IMR-90 (cell line): ENCODE data around the gene AGXT. TPM values are rescaled to one million over a fixed set of nuclear protein-coding genes. Genes with fewer than 3 reads are reported as not detected.

Experiments used
- ATAC-seq: fragments of 200-7000 bp; cut with Tn5 transposase; 2 replicates; pipeline ENCODE4 v1.9.1; 2020; ENCODE audit warnings: low read depth, mild to moderate bottlenecking, moderate library complexity
- BruUV-seq: library from RNA; stranded (reverse); fragments of 400-500 nt; replicated peaks from 2 replicates; lab custom pipeline; 2021; lab: Mats Ljungman, UMichigan
- CTCF ChIA-PET: fragments of 300-600 bp; formaldehyde crosslinking; extraction: SDS; loops from one replicate; lab custom pipeline; 2021; ENCODE audit warnings: antibody characterized with exemption; lab: Yijun Ruan, JAX
- POLR2A ChIA-PET: fragments of 300-600 bp; sonication (Branson Sonifier 250); formaldehyde crosslinking; loops from one replicate; lab custom pipeline; 2022; ENCODE audit warnings: antibody characterized with exemption; ENCODE audit not compliant: unreplicated experiment; lab: Charles Lee
- DNase-seq: peaks from one replicate; pipeline ENCODE4 v3.0.0; 2013
- H2AFZ ChIP-seq: replicated peaks from 2 replicates; pipeline ENCODE3; 2013; ENCODE audit warnings: low read length, mild to moderate bottlenecking; ENCODE audit not compliant: poor library complexity
- H2AK5ac ChIP-seq: 2 replicates; pipeline ENCODE4 v1.6.1; 2013; ENCODE audit warnings: low read depth, low read length, inconsistent platforms
- H2AK9ac ChIP-seq: replicated peaks from 2 replicates; pipeline ENCODE3; 2013; ENCODE audit warnings: mild to moderate bottlenecking, low read depth, low read length, moderate library complexity; ENCODE audit not compliant: poor library complexity
- H2BK120ac ChIP-seq: 2 replicates; pipeline ENCODE4 v1.6.1; 2013; ENCODE audit warnings: low read depth, low read length, inconsistent platforms
- H2BK15ac ChIP-seq: 3 replicates; pipeline ENCODE4 v1.6.1; 2013; ENCODE audit warnings: low read depth, low read length, inconsistent platforms
- H2BK20ac ChIP-seq: 2 replicates; pipeline ENCODE4 v1.6.1; 2013; ENCODE audit warnings: low read depth, mild to moderate bottlenecking, inconsistent platforms, low read length, moderate library complexity
- H2BK5ac ChIP-seq: 2 replicates; pipeline ENCODE4 v1.6.1; 2013; ENCODE audit warnings: mild to moderate bottlenecking, low read depth, low read length, inconsistent platforms; ENCODE audit not compliant: poor library complexity, severe bottlenecking
- H3K14ac ChIP-seq: replicated peaks from 2 replicates; pipeline ENCODE4 v1.6.1; 2013; ENCODE audit warnings: low read depth, low read length, inconsistent platforms
- H3K18ac ChIP-seq: 2 replicates; pipeline ENCODE4 v1.6.1; 2013; ENCODE audit warnings: low read depth, low read length, control low read depth
- H3K23ac ChIP-seq: 2 replicates; pipeline ENCODE4 v1.6.1; 2013; ENCODE audit warnings: low read depth, low read length, inconsistent platforms
- H3K27ac ChIP-seq: 2 replicates; pipeline ENCODE4 v1.5.1; 2013; ENCODE audit warnings: mild to moderate bottlenecking, control low read depth, low read length; ENCODE audit not compliant: insufficient read depth
- H3K27me3 ChIP-seq: 2 replicates; pipeline ENCODE4 v1.6.1; 2013; ENCODE audit warnings: low read length; ENCODE audit not compliant: control insufficient read depth, insufficient read depth
- H3K36me3 ChIP-seq: 2 replicates; pipeline ENCODE4 v1.6.1; 2013; ENCODE audit warnings: low read length, mixed read lengths; ENCODE audit not compliant: control insufficient read depth, insufficient read depth
- H3K4ac ChIP-seq: 2 replicates; pipeline ENCODE4 v1.6.1; 2013; ENCODE audit warnings: low read depth, low read length, inconsistent platforms
- H3K4me1 ChIP-seq: 2 replicates; pipeline ENCODE4 v1.6.1; 2013; ENCODE audit warnings: low read length, mixed read lengths; ENCODE audit not compliant: control insufficient read depth, insufficient read depth
- H3K4me2 ChIP-seq: 2 replicates; pipeline ENCODE4 v1.6.1; 2013; ENCODE audit warnings: low read depth, mild to moderate bottlenecking, control low read depth, low read length, moderate library complexity
- H3K4me3 ChIP-seq: 2 replicates; pipeline ENCODE4 v1.5.1; 2013; ENCODE audit warnings: low read depth, mild to moderate bottlenecking, control low read depth, low read length, moderate library complexity; ENCODE audit not compliant: insufficient read depth
- H3K56ac ChIP-seq: 2 replicates; pipeline ENCODE4 v1.6.1; 2013; ENCODE audit warnings: low read length, inconsistent platforms; ENCODE audit not compliant: insufficient read depth; ENCODE audit errors: extremely low read depth
- H3K79me1 ChIP-seq, 2 experiments: 2 replicates each; pipeline ENCODE4 v1.6.1; 2013; ENCODE audit warnings: low read length in 2 of 2, inconsistent platforms in 1 of 2, low read depth in 1 of 2
- H3K9ac ChIP-seq: 2 replicates; pipeline ENCODE4 v1.6.1; 2013; ENCODE audit warnings: low read depth, low read length, control low read depth
- H3K9me1 ChIP-seq: 2 replicates; pipeline ENCODE4 v1.6.1; 2013; ENCODE audit warnings: low read length, inconsistent platforms; ENCODE audit not compliant: insufficient read depth
- H3K9me3 ChIP-seq: 2 replicates; pipeline ENCODE4 v1.6.1; 2013; ENCODE audit warnings: low read length; ENCODE audit not compliant: control insufficient read depth, insufficient read depth
- H4K20me1 ChIP-seq: 2 replicates; pipeline ENCODE4 v1.6.1; 2013; ENCODE audit warnings: low read length, inconsistent platforms; ENCODE audit not compliant: insufficient read depth
- H4K5ac ChIP-seq: 2 replicates; pipeline ENCODE4 v1.6.1; 2013; ENCODE audit warnings: mild to moderate bottlenecking, low read depth, low read length, control low read depth
- H4K8ac ChIP-seq, 2 experiments: 2 replicates each; pipeline ENCODE4 v1.6.1; 2013; ENCODE audit warnings: low read depth in 2 of 2, low read length in 2 of 2, control low read depth in 1 of 2, inconsistent platforms in 1 of 2
- H4K91ac ChIP-seq: 2 replicates; pipeline ENCODE4 v1.6.1; 2013; ENCODE audit warnings: low read depth, low read length, inconsistent platforms; ENCODE audit not compliant: insufficient read depth
- CEBPB ChIP-seq: IDR thresholded peaks from 2 replicates; pipeline ENCODE4 v1.6.1; 2012; ENCODE audit warnings: low read depth, low read length, improper control_type of control experiment
- ELK1 ChIP-seq: fragments of 150-350 bp; IDR thresholded peaks from 2 replicates; pipeline ENCODE4 v1.6.1; 2016; ENCODE audit warnings: low read depth, mild to moderate bottlenecking, low read length, moderate library complexity, borderline replicate concordance
- NFE2L2 ChIP-seq: fragments of 150-350 bp; IDR thresholded peaks from 2 replicates; pipeline ENCODE4 v1.6.1; 2016; ENCODE audit warnings: low read depth, mild to moderate bottlenecking, low read length
- RAD21 ChIP-seq: IDR thresholded peaks from 2 replicates; pipeline ENCODE4 v1.6.1; 2012; ENCODE audit warnings: low read length, improper control_type of control experiment
- RFX5 ChIP-seq: IDR thresholded peaks from 2 replicates; pipeline ENCODE4 v1.8.0; 2012; ENCODE audit warnings: low read depth, mild to moderate bottlenecking, low read length, moderate library complexity
- WGBS, 2 experiments: methylation state at CpG; one replicate each; pipeline versions ENCODE4 v1.1.5 to v1.1.7; 2013; ENCODE audit warnings: missing lambda C conversion rate in 2 of 2; ENCODE audit not compliant: insufficient read length in 1 of 2; ENCODE audit errors: extremely low coverage in 2 of 2; 5-methylcytosine and 5-hydroxymethylcytosine counted together
- dilution Hi-C: fragments of 300-500 bp; cut with HindIII; formaldehyde crosslinking; loops from one replicate; pipeline ENCODE4 v1.14.3; 2018; ENCODE audit warnings: low sequenced_read_pairs; ENCODE audit not compliant: unreplicated experiment
- in situ Hi-C: fragments of 300-500 bp; cut with MboI; formaldehyde crosslinking; loops from 3 replicates; pipeline ENCODE4 v1.14.3; 2019; ENCODE audit warnings: low sequenced_read_pairs, inconsistent platforms, mixed read lengths
- intact Hi-C: fragments of 100-400 bp; cut with micrococcal nuclease; formaldehyde crosslinking; loops from 2 replicates; pipeline ENCODE4 v1.10.0; 2022
- polyA plus RNA-seq, 3 experiments: library from polyadenylated mRNA; depleted of rRNA; stranded (reverse); fragments of >200 nt; gene quantifications; 2 replicates each; pipeline ENCODE4 v1.2.3, GENCODE V29; 2012; ENCODE audit warnings: low replicate concordance in 1 of 3
- total RNA-seq: library from RNA; depleted of rRNA; stranded (reverse); fragments of >200 nt; gene quantifications from 2 replicates; pipeline ENCODE4 v1.2.3, GENCODE V29; 2012

Gene AGXT
- total and polyA plus RNA-seq, 2 of the 4 experiments (the other 2 are of a cell fraction), result not detected

- no peak overlapping the region for H2AK9ac ChIP-seq
- intact Hi-C loops (no loop called here), dilution Hi-C loops (no loop called here), in situ Hi-C loops (no loop called here)
- no peak overlapping the region for H2BK120ac ChIP-seq
- H2BK5ac ChIP-seq, result no peak overlapping the region
- no peak overlapping the region for H2AFZ ChIP-seq
- no peaks in the 10 kb centered on the region for H3K9me1 ChIP-seq
- H3K14ac ChIP-seq, result no peak overlapping the region
- H4K91ac ChIP-seq, result no peak overlapping the region
- no peak overlapping the region for H3K4me2 ChIP-seq
- H3K4me3 ChIP-seq, result no peak overlapping the region
- H3K23ac ChIP-seq, result no peak overlapping the region
- TF ChIP-seq CEBPB, result no peak
- TF ChIP-seq NFE2L2, result no peak
- TF ChIP-seq RFX5, result no peak
- no peak for TF ChIP-seq ELK1
- TF ChIP-seq RAD21, result no peak
- no peaks in the 10 kb centered on the region for H3K36me3 ChIP-seq
- no peaks in the 10 kb centered on the region for H3K9me3 ChIP-seq
- no peaks in the 10 kb centered on the region for H4K20me1 ChIP-seq
- peaks cover 8% of the 10 kb centered on the region; the same call in 1 of the 2 replicates for H3K27me3 ChIP-seq
- DNase-seq (no peak), ATAC-seq (no peak)
- H3K9ac ChIP-seq, result no peak overlapping the region
- H2AK5ac ChIP-seq, result no peak overlapping the region
- H3K79me1 ChIP-seq, result no peaks in the 10 kb centered on the region
- BruUV-seq, result no TSS peak
- H2BK15ac ChIP-seq, result no peak overlapping the region
- H3K56ac ChIP-seq, result no peak overlapping the region
- H4K8ac ChIP-seq, result no peak overlapping the region
- CTCF ChIA-PET, result no interaction called here
- POLR2A ChIA-PET, result interaction anchor here (0.7 kb wide), 1 partner anchor 63 kb away, joined by 4 read pairs; no protein-coding TSS in a partner anchor
- 60% methylated on average over 2 of the region's 9 CpGs; no CpG with 5 or more reads in 1 of the 2 experiments for WGBS, 2 experiments
- no peak overlapping the region for H2BK20ac ChIP-seq
- H3K27ac ChIP-seq, result no peak overlapping the region
- H3K18ac ChIP-seq, result no peak overlapping the region
- no peak overlapping the region for H3K4ac ChIP-seq
- H3K4me1 ChIP-seq, result no peaks in the 10 kb centered on the region; the same call in 1 of the 2 replicates
- no peak overlapping the region for H4K5ac ChIP-seq
Observed at GRCh38 chr2:240892356-240892755, 23.7 kb downstream of the AGXT start.
